T-helper 9 cell (primary cell): ENCODE data around the gene PDX1.

ENCODE experiments used
- DNase-seq: peaks from one replicate; pipeline ENCODE4 v3.0.0-alpha.2; 2020
- total RNA-seq, 2 donors: gene quantifications; one replicate each; lab custom pipeline; 2026; lab: John Stamatoyannopoulos, UW

The PDX1 gene
- 0 to 0.07 reads per million in 2 donors for total RNA-seq

DNA sequence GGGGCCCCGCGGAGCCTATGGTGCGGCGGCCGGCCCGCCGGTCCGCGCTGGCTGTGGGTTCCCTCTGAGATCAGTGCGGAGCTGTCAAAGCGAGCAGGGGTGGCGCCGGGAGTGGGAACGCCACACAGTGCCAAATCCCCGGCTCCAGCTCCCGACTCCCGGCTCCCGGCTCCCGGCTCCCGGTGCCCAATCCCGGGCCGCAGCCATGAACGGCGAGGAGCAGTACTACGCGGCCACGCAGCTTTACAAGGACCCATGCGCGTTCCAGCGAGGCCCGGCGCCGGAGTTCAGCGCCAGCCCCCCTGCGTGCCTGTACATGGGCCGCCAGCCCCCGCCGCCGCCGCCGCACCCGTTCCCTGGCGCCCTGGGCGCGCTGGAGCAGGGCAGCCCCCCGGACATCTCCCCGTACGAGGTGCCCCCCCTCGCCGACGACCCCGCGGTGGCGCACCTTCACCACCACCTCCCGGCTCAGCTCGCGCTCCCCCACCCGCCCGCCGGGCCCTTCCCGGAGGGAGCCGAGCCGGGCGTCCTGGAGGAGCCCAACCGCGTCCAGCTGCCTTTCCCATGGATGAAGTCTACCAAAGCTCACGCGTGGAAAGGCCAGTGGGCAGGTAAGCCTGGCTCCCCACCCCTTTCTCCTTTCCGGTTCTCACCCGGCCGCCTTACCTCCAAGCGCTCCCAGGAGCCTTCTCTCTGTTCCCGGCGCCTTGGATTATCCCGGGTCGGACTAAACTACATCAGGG lies at the start of gene PDX1:
PDX1 (plus strand) TSS at position 67 of the 743 bp plus-strand sequence; CDS start at position 206, 139 bp downstream.
- DNase-seq, result no peak

DNA sequence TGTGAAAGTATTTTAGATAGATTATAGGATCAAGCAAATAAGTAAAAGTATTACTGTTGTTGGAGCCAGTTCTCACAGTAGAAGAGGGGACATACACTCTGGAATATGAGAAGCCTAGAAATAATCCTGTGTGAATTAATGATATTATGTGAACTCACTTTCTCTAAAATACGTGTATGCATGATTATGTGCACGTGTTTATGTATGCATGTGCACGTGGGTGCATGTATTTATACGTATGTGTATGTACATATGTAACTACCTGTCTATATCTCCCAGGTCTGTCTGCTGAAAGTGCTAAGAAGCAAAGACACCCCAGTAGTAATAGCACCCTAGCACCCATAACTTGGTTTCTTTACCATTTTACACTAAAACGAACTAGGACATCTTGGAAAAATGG lies 41.5 kb upstream of the PDX1 start:
- DNase-seq, result no peak

DNA sequence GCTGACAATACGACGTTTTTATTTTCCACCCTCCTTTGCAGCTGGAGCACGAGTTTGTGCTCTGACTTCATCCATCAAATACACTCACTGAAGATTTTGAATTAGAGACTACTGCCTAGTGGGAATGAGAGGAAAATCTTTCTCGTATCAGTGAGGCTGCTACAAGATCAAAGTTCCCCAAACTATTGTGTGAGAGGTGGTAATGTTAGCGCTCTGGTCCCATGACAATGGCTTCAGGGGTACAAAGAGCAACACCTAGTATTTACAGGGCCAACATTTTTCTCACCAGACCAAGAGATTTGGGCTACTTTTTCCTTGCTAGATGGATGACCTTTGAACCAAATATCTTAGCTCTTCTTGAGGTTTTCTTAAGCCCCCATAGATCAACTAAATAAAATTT lies 30.3 kb upstream of the PDX1 start:
- DNase-seq, result no peak

DNA sequence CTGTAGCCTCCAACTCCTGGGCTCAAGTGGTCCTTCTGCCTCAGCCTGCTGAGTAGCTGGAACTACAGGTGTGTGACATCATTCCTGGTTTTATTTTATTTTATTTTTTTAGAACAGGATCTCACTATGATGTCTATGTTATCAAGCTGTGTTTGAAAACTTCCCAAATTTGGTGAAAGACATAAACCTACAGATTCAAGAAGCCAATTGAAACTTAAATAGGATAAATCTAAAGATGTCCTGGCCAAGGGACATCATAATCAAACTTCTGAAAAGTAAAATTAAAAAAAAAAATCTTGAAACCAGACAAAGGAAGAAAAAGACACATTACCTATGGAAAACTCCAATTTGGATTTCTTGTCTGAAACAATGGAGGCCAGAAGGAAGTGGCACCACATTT lies 23.1 kb upstream of the PDX1 start:
- no peak for DNase-seq

DNA sequence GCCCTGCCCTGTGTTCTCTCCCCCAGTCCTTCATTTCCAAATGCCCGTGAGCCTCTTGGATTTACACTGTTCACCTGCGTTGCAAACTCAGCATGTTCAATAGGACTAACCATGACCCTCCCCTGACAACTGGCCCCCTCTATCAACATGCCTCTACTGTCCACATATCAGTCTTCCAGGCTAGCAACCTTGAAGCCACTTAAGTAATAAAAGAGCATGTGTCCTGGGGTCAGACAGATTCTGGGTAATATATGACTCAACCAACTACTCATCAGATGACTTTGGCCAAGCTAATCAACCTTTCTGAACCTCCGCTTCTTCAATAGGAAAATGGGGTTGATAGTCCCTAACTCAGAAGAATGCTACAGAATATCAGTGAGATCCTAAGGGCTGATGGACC lies 15.1 kb upstream of the PDX1 start:
- DNase-seq, result no peak

DNA sequence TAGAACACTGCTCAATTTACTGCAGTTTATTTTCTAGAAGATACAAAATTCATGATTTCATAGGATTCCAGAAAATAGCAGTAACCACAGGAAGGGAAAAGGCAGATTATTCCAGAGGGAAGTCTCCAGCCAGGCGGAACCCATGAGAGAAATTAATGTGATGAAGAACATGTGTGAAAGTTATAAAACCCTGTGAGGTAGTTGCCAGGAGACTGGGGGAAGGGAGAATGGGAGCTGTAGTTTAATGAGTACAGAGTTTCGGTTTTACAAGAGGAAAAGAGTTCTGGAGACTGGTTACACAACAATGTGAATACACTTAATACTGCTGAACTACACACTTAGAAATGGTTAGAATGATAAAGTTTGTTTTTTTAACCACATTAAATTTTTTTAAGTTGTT lies 14.2 kb upstream of the PDX1 start:
- DNase-seq, result no peak

DNA sequence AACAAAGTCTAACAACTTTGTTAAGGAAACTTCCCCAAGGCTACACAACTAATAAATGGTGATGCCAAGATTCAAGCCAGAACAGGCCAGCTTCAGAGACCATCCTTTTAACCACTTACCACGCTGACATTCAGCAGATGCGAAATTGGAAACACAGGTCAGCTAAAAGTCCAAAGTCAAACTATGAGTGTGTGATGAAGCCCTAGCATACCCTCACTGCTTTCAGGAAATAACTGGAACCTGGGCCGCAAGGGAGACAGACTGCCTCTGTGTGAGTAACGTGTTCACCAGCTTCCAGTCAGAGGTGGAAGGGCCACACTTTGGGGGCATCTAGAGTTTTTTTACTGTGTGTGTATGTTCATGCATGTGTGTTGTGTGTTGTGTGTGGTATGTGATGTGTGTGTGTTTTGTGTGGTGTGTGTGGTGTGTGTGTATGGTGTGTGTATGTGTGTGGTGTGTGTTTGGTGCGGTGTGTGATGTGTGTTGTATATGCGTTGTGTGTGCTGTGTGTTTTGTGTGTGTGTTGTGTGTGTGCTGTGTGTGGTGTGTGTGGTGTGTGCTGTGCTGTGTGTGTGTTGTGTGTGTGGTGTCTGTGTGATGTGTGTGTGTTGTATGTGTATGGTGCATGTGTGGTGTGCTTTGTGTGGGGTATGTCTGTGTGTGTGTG lies 12.5 kb upstream of the PDX1 start:
- DNase-seq, result no peak

DNA sequence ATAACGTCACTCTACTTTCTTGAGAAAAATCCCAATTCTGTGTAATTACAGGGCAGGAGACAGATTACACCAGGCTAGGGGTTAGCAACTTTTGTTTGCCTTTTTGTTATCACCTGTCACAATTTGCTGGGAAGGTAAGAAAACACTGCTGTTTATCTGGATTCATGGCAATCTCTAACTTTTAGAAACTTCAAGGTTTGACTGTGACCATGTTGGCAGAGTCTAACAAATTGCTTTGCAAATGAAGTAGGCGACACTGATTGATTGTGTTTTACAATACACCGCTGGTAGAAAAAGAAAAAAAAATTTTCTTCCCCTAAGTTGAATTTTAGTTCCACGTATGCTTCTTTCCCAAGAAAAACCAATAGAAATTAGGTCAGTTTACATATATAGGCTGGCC lies 10.4 kb upstream of the PDX1 start:
- no peak for DNase-seq

DNA sequence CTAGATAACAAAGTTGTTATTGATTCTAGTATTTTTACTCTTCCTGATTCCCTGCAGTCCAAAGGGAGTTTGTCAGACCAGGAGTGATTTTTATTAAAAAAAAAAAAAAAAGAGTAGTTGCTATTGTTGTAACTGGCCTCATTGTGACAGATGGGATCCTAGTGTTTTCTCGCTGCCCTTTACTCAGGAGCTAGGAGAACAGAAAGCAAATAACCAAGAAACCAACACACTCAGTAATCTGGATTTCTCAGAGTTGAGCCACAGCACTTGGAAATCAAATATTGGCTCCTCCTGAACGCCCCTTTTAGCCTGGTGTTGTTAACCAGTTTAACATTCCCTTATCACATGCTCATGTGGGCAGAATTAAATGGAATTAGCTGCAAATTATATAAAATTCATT lies 8.3 kb upstream of the PDX1 start:
- no peak for DNase-seq

DNA sequence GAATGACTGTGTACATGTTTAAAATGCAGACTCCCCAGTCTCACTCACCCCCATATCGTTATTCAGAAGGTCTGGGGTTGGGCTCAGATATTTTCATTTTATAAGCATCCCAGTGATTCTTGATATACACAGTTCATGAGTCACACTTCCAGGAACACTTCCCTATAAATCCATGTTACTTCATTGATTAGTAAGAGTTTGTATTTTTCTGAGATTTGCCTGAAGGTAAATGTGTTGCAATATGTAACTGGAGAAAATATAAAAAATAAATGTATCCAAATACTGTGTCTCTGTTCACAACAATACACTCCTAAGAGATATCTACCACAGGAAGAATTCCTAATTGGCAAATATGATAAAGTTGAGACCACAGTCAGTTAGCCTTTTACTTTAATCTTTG lies 6.6 kb upstream of the PDX1 start:
- no peak for DNase-seq

DNA sequence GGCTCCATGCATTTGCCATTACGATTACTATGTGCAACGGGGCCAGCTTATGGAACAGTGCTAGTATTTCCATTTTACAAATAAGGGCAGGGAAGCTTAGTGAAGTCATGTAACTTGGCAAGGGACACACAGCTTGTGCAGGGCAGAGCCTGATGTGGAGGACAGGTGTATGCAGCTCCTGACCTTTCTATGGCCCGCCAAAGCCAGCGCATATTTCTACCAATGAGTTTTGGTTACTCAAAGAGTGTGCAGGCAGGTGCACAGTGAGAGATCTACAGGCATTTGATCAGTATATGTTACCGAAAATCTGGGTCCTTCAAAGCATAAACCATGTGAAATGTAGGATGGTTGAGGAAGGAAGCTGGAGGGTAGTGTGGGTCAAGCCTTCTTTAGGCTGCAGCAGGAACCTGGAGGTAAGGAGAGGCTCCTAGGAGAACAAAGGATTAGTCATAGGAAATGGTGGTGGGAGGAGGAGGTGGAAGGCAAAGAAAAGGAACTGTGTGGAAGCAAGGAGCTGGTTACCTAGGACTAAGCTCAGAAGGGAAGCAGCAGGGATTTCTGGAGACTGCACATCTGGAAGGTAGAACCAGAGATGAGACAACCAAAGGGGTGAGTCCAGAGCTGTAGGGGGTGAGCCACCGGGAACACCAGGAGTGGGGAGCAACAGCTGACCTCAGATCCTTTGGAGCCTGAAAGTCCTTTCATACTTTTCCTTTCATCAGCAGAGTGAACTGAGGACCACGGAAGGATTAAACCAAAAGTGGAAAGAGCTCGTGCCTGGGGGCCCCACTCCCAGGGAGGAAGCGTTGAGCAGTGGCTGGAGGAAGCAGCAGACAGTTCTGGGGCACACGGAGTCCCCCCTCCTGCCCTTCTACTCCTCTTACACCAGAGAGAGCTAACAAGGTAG lies 4.2 kb upstream of the PDX1 start:
- DNase-seq, result no peak

DNA sequence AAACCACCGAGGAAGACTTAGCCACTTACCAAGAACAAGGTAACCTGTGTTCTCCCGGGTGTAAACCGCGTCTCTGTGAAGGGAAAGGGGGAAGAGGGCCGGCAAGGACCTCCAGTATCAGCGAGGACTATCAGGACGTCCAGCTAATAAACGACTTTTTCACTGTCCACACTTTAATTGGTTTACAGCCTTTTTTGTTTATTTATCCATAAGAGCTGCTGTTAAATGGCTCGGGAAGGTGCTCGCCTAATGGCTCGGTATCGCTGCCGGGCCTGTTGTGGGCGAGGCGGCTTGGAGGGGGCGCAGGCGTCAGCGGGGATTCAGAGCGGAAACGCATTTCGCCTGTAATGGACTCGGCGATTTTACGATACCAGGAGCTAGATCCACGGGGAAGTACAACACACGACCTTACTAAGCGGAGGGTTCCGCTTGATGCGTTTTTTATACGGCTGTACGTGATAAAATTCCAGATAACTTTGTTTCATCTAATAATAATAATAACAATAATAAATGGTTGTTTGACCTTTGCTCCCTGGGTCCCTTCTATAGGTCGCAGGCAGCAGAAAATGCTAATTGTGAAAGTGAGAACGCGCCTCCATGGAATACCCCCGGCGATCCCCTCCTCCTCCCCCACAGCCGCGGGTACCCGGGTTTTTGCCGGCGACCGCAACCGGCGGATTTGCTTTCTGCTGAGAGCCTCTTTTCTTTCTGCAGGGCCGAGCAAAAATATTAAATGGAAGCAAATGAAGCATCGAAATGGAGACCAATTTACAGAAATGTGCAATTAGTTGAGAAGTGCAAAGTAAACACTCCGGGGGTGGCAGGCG lies 2.5 kb upstream of the PDX1 start:
- DNase-seq, result no peak

DNA sequence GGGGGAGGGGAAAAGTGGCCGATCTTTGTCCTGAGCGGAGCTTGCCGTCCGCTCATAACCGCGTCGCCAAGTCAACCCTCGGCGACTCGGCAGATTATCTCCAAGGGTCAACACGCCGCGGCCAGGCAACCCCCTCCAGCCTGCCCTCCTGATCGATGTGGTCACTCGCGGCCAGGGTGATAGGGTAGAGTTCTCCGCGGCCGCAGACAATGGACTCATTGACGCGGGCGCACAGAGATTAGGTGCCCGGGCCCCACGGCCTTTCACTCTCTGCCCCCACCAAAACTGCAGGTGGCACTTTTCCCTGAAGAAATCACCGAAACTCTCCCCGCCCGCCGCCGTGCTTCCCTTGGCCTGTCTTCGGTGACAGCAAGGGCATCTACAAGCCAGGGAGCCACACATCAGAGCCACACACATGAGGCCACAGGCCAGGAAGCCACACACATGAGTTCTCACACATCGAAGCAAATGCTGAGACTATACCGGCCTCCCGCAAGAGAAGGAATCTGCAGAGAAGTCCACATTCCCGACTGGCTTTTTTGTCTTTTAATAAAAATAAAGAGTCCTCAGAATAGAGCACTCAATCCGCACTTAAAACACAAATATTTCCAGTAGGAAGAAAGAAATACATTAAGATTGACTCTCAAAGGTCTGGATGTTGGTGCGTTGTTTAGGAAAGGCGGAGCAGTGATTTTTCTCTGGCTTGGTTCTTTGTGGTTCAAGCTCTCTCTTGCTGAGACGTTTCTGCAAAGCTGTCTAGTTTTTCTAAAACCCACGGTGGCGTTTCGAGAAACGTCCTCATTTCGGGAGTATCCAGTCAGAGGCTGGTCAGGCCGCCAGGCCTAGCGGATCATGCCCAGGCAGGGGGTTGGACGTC lies 1.5 kb upstream of the PDX1 start:
- no peak for DNase-seq

DNA sequence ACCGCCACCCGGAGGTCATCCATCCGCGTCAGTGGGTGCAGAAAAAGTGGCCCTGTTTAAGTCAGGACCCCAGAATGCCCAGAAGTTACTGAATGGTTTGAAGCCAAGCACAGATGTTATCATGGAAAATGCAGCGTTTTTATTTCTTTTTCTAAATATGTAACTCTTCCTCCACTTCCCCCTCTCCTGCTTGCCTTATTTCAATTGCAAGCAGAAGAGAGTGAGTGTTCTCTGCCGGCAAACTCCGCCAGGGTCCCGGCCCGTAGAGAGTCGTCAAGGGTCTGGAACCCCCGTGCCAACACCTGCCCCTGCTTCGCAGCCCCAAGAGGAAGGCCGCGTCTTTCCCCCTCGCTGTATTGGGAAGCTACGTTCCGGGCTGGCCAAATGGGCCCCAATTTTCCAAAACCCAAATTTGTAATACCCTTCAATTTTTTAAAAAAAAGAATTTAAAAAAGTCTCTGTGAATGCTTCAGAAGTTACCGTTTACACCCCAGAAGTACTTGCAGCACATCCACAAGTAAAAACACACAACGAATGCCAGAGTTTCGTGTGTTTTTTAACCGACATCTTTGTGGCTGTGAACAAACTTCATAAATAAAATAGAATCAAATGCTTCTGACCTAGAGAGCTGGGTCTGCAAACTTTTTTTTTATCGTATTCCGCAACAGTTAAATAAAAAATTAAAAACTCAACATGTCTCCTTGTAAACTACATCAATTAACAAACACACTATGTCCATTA lies 712 bp upstream of the PDX1 start:
- no peak for DNase-seq

DNA sequence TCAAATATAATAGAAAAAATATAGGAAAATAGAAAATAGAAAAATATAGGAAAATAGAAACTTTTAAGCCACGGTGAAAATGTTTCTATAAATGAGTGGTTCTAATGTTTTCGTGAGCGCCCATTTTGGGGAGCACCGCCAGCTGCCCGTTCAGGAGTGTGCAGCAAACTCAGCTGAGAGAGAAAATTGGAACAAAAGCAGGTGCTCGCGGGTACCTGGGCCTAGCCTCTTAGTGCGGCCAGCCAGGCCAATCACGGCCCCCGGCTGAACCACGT lies 204 bp upstream of the PDX1 start:
- DNase-seq, result no peak

DNA sequence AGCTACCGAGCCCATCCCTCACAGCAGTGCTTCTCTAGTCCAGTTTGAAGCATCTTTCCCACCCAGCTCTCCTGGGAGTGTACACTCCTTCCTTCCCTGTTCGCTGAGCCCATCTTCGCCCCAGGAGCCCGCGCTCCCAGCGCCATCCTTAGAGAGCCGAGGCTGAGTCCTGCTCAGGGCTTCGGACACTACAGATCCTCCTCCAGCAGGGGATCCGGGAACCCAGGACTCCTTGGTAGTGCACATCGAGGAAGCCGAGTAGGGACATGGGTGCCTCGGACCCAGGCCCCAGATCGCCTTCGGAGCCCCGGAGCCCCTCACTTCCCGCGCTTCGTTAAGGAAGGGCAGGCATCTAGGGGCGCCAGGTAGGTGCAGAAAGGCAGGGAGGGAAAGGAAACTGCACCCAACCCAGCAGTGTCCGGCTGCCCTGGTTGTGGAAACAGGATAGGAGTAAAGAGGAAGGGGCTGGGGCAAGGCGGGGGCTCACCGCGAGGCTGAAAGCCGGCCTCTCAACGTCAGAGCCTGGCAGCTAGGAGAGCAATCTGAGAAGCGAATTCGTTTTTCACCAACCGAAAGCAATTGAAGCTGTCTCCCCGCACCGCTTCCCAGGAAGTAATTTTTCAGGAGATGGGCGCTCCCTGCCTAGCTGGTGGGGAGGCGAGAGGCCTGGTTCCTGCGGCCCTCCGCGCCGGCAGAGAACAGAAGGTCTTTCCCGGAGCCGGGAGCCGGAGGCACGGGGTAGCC lies 1.0 kb downstream of the PDX1 start:
- DNase-seq, result no peak

DNA sequence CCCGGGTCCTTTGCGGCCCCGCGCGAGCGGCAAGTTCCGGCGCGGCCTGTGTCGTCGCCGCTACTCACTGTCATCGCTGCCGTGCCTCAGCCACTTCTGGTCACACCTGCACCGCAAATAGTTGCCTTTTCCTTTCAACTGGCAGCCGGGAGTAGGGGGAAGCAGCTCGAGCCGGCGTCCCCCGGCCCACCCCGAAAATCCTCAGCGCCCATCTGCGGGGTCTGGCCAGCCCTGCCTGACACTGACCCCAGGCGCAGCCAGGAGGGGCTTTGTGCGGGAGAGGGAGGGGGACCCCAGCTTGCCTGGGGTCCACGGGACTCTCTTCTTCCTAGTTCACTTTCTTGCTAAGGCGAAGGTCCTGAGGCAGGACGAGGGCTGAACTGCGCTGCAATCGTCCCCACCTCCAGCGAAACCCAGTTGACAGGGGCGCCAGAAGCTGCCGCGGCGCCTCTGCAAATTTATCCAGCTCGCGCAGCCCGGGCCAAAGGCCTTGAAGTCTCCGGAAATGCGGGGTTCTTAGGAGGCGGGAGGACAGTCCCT lies 1.7 kb downstream of the PDX1 start:
- no peak for DNase-seq

DNA sequence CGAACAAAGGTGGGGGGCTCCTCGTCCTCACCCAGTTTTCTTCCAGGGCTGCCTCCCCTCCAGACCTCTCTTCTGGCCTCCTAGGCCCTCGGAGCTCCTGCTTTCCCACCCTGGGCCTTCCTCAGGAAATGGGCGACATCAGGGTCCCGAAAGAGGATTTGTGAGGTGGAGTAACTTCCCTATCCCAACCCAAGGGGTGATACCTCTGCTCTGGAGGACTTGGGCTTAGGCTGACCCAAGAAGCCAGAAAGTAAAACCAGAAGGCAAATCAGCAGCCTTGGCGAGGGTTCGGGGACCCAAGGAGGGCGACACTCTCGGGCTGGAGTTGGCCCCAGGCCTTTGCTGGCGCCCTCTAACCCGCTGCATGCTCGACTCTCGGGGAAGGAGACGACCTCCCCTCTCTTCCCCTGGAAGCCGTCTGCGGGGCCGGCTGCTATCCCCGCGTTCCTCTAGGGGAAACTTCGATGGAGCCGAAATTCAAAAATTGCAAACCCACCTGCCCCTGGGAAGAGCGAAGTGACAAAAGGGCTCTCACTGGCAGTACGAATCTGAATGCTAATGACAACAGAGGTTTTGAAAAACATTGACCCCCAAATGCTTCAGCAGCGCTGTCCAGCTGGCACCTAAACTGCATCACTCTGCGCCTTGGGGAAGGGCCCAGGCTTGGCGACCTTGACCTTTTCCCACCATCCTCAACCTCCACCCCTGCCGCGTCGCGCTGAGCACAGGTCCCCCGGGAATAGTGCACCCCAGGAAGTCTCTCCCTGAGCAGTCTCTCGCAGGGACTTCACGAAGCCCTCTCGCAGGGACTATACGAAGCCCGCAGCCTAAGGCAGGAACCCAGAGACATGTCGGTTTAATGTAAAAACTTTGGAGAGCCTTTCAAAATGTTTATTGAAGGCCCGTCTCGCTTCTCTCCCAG lies 2.4 kb downstream of the PDX1 start:
- no peak for DNase-seq
